HG03432 (cell line): Measurements from ENCODE around the gene LRRC59.

ENCODE experiments used
- ATAC-seq: cut with Tn5 transposase; IDR thresholded peaks from one replicate; pipeline ENCODE4 v1.9.1; 2021; ENCODE audit warnings: mild to moderate bottlenecking, moderate library complexity; ENCODE audit not compliant: unreplicated experiment

The LRRC59 gene

GRCh38 chr17:50363217-50364060, 33.9 kb downstream of the LRRC59 start:
- ATAC-seq: no peak

- ATAC-seq: no peak
These were observed 34.7 kb downstream of the LRRC59 start for GRCh38 chr17:50362661-50363060.

DNA sequence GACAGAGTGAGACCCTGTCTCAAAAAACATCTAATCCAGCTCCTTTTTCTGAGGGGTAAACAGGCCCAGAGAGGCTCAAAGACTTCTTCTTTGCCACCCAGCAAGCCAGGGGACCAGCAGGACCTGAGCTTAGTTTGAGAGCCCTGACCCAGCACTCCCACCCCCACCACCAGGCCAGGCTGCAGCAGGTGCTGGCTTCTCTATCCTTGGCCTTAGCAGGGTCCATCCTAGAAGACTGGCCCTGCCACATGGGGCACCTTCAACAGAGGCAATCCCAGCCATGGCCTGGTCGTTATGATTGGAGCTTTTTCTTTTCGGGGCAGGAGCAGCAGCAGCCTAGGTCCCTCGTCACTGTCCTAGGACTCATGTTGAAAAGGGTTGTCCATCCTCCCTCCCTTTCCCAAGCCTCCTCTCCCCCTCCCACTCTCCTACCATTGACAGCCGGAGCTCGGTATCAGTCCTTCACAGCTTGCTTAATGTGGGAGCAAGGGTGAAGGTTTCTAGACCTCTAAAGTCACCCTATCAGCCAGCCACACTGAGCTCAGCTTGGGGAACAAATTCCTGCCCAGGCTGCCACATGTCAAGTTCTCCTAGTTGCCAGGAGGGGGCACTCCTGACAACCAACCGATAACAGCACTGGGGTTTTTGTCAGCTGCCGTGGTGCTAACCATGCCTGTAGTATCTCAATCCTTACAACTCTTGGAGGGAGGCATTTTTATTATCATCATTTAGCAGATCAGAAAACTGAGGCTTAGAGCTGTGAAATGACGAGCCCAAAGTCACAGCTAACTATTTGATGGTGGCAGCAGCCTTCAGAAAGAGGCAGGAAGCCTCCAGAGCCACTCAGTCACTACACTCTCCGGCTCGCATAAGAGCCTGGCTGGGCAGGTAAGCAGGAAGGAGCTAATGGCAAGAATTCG, 35.5 kb downstream of the LRRC59 start:
- ATAC-seq: peak; percentile 66

GRCh38 chr17:50360486-50361115, 36.7 kb downstream of the LRRC59 start:
- no peak for ATAC-seq

DNA sequence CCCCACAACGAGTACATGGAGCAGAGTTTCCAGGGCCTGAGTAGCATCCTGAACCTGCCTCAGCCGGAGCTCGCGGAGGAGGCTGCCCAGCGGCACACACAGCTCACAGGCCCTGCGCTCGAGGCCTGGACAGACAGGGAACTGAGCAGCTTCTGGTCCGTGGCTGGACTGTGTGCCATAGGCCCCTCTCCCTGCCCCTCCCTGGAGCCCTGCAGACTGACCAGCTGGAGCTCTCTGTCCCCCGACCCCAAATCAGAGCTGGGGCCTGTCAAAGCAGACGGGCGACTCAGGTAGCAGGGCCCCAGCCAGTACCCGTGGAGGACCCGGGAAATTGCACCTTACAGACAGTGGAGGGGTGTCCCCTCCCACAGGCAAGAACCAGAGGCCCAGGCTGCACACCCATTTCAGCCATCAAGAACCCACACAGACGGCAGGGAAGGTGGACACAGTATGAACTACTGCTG, 37.3 kb downstream of the LRRC59 start:
- ATAC-seq: no peak

DNA sequence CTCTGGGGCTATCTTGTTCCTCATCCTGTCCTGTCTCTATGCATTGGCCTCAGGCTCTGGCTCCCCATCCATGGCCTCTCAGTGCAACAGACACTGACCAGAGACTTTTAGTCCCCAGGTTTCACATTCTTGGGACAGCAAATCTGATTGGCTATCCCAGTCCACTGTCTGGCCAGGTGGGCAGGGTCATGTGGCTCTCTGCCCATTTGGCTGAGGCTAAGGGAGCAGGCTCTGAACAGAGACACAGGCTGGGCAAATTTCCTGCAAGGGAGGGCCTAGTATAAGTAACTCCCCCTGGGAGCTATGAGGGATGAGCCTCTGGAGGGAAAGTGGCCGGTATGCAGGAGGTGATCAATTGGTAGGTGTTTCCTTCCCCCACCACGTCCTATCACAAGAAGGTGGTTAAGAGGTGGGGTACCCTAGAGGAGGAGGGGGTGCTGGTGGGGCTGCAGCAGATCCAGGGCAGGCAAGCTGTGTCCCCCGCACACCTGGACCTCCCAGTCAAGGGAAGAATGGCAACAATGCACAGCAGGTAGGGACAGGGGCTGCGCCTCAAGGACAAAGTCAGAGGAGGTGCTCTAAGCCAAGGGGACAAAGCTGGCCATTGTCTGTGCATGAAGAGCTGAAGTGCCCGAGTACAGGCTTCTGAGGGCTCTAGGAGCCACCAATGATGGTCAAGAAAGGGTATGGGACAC, 38.2 kb downstream of the LRRC59 start:
- ATAC-seq: no peak

DNA sequence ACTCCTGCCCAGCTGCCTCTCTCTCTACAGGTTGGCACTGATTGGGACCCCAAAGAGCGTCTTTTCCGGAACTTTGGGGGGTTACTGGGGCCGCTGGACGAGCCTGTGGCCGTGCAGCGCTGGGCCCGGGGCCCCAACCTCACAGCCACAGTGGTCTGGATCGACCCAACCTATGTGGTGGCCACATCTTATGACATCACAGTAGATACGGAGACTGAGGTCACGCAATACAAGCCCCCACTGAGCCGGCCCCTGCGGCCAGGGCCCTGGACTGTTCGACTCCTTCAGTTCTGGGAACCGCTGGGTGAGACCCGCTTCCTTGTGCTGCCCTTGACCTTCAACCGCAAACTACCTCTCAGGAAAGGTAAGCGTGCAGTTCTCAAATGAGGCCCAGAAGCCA, 39.1 kb downstream of the LRRC59 start:
- ATAC-seq: no peak

GRCh38 chr17:50356892-50357510, 40.3 kb downstream of the LRRC59 start:
- ATAC-seq: no peak

- ATAC-seq: no peak
These were observed 40.9 kb downstream of the LRRC59 start for GRCh38 chr17:50356418-50356817.

DNA sequence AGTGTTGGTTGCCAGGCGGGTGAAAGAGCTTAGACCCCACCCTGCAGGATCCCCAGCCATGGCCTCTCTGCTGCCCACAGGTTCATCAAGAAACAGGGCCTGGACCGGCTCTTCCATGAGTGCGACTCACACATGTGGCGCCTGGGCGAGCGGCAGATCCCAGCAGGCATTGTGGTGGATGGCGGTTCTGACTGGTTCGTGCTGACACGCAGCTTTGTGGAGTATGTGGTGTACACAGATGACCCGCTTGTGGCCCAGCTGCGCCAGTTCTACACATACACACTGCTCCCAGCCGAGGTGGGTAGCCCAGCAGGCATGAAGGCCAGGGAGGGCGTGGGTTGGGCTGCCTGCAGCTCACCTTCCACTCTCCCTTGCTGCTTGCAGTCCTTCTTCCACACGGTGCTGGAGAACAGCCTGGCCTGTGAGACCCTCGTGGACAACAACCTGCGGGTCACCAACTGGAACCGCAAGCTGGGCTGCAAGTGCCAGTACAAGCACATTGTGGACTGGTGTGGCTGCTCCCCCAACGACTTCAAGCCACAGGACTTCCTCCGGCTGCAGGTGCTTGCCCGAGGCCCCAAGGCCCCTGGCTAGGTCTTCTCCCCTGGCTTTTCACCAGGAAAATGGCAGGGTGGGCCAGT, 41.5 kb downstream of the LRRC59 start:
- no peak for ATAC-seq

DNA sequence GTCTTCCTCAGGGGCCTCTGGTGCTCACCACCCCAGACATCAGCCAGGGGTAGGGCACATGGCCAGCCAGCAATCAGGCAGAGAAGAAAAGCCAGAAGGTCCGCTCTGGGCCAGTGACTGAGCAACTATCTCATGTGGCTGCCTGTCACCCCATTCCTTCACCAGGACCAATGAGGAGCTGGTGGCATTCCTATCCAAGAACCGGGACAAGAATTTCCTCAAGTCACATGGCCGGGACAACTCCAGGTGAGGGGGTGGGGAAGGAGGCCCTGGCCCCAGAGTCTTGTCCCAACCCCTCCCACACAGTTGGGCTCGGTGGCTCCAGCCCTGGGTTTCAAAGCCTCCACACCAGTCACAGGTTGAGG, 42.0 kb downstream of the LRRC59 start:
- ATAC-seq: no peak

GRCh38 chr17:50354776-50355175, 42.5 kb downstream of the LRRC59 start:
- no peak for ATAC-seq

GRCh38 chr17:50354198-50354597, 43.1 kb downstream of the LRRC59 start:
- ATAC-seq: no peak

- ATAC-seq: no peak
These were observed 43.6 kb downstream of the LRRC59 start for GRCh38 chr17:50353600-50354195.

DNA sequence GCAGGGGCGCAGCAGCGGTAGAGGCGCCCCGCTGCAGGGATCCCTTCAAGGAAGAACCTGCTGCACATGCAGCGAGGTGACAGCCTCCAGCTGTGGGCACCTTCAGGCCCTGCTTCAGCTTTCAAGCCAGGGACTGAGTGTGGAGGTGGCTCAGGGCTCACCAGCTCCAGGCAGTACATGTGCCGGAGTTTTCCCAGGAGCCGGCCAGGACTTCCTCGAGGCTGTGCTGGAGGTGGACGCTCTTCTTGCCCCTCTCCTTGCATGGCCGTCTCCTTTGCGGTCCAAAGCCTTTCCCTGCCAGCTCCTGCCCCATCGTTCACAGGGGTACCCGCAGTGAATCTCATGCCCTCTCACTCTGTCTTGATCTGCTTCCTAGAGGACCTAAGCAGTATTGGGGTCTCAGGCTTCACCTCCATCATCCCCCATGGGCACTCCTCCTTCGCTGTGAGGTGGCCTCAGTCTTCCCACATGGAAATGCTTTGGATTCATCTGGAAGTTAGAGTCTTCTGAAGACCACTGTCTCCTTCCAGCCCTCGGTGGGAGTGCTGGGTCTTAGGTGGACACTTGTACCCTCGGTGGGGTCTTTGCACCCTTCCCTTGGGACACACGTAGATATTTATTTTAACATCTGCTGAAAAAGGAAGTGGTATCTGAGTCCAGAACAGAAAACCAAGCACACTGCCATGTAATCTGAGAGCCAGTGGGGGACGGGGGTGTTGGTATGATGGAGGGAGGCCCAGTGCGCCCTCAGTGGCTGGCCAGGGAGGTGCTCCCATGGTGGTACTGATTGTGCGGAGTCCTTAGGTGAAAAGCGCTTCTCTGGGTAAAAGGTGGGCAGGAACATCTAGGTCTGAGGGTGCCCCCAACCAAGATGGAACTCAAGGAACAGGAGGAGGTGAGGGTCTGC, 44.4 kb downstream of the LRRC59 start:
- no peak for ATAC-seq

DNA sequence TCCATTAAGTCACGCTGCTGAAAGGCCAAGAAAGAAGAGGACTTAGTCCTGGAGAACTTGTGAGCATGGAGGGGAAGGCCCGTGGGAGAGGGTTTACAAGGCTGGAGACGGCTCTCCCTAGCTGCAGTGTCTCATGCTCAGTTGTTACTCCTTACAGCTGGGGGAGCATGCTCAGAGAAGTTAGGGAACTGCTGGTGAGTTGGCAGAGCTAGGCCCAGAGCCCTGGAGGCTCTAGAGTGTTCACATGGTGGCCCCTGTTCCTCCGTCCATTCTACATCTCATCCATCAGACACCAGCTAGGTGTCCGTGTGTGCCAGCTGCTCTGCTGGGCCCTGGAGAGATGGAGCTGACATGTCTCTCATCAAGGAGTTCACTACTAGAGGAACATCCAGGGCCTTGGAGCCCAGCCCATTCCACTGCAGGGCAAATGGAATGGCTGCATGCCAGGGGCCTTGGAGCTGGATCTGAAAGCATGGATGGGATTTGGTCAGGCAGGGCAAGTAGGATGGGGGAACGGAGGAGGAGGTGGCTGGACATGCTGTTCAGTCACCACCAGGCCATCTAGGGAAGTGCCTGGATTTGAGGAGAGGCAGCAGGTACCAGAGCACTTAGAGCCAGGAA, 45.1 kb downstream of the LRRC59 start:
- ATAC-seq: no peak

- ATAC-seq: no peak
These were observed 46.6 kb downstream of the LRRC59 start for GRCh38 chr17:50350733-50351132.

DNA sequence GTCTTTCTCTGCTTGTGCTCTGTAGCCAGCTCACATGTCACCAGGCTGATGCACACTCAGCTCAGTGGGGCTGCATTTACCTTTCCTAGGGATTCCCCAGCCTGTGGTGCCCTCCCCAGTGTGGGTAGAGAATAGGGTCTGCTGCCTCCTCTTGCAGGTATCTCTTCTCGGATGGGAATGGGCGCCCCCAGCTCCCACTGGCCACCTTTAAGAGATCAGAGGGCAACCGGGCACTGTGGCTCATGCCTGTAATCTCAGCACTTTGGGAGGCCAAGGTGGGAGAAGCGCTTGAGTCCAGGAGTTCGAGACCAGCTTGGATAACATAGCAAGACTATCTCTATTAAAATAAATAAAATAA, 48.1 kb downstream of the LRRC59 start:
- ATAC-seq: no peak
